Aorta (tissue), 5 donors: ENCODE results near the gene OR10G6. TPM values are rescaled to one million over a fixed set of nuclear protein-coding genes. Genes with fewer than 3 reads are reported as not detected.

Experiments
- ATAC-seq: fragments of 200-7000 bp; cut with Tn5 transposase; one replicate; pipeline ENCODE4 v1.9.1; 2022; ENCODE audit warnings: moderate library complexity; ENCODE audit not compliant: low FRiP score
- DNase-seq, 2 donors: peaks; one replicate each; pipeline ENCODE4 v3.0.0-alpha.2; 2020
- H3K27ac ChIP-seq, 2 donors: one replicate each; pipeline ENCODE4 v1.5.1; 2013; ENCODE audit warnings: low read length in 2 of 2, mild to moderate bottlenecking in 2 of 2, moderate library complexity in 2 of 2, control low read depth in 1 of 2, inconsistent platforms in 1 of 2, low read depth in 1 of 2
- H3K27me3 ChIP-seq, 2 donors: one replicate each; pipeline ENCODE4 v1.6.1; 2013; ENCODE audit warnings: control low read depth in 1 of 2, low read length in 1 of 2, mild to moderate bottlenecking in 1 of 2, moderate library complexity in 1 of 2; ENCODE audit not compliant: insufficient read depth in 2 of 2, control insufficient read depth in 1 of 2
- H3K36me3 ChIP-seq, 2 donors: one replicate each; pipeline ENCODE4 v1.6.1; 2013; ENCODE audit warnings: control low read depth in 1 of 2, low read length in 1 of 2, mild to moderate bottlenecking in 1 of 2; ENCODE audit not compliant: insufficient read depth in 2 of 2, control insufficient read depth in 1 of 2
- H3K4me1 ChIP-seq, 2 donors: one replicate each; pipeline ENCODE4 v1.6.1; 2013; ENCODE audit warnings: low read length in 2 of 2, control low read depth in 1 of 2, mild to moderate bottlenecking in 1 of 2, moderate library complexity in 1 of 2; ENCODE audit not compliant: insufficient read depth in 2 of 2, control insufficient read depth in 1 of 2
- H3K4me3 ChIP-seq, 2 donors: one replicate each; pipeline ENCODE4 v1.5.1; 2013; ENCODE audit warnings: low read length in 2 of 2, control low read depth in 1 of 2, mild to moderate bottlenecking in 1 of 2
- H3K9me3 ChIP-seq: one replicate; pipeline ENCODE4 v1.6.1; 2013; ENCODE audit warnings: mild to moderate bottlenecking, low read length; ENCODE audit not compliant: control insufficient read depth
- WGBS, 2 donors: extraction: QIAGEN DNeasy Blood & Tissue Kit; methylation state at CpG; one replicate each; pipeline ENCODE4 v1.1.7; 2013; 5-methylcytosine and 5-hydroxymethylcytosine counted together
- intact Hi-C, 2 donors: fragments of 100-400 bp; cut with DNase I; formaldehyde crosslinking; loops; one replicate each; pipeline versions ENCODE4 v1.14.2 to v1.15.0; 2022
- polyA plus RNA-seq, 2 donors: library from polyadenylated mRNA; stranded (reverse); fragments of 200-250 nt; gene quantifications; one replicate each; pipeline ENCODE4 v1.2.3, GENCODE V29; 2013
- total RNA-seq, 2 donors: library from RNA; stranded (reverse); fragmentation: NEBNext Ultra II Directional; extraction: Animal tissue kit (Norgen Biotek cat#: 25700); gene quantifications; one replicate each; pipeline ENCODE4 v1.2.1, GENCODE V29; 2021
- donor health status: healthy with polysubstance abuse.
- donor health status: Bipolar disorder and iron deficiency.
- donor health status: DM: no; HTN: no; CAD: no.
- donor health status: DM: no; HTN: no; CAD: no.
- donor health status: DM: yes; HTN: yes; CAD: no.

The OR10G6 gene
- total and polyA plus RNA-seq, 4 donors = not detected

DNA sequence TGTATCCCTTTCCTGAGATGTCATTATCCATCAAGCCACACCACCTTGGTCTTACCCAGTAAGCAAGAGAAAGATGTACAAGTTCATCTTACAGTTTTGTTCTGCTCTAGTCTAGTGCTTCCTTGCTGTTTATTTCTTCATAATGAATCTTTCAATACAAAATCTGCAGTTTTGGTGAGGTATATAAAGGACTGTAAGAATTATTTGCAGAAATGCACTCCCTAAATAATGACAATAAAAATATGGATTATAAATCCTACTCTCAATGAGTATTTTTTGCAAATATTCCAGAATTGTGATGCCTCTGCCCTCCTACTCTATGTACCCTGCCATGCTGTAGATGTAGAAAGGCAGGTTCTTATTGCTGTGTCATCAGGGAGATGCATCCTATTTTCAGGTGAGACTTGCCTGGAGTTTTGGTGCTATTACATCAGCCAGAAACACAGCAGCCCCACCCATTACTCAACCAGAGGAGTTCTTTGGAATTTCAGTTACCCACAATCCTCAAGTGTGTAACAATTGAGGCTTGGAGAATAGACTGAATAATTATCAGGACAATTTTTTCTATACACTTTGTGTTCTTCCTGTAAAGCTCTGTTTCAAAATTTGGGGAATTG, 17.1 kb downstream of the OR10G6 start, which contains the start of gene OR10S1:
TSS of gene OR10S1 (minus strand) at position 51 of the 617 bp plus-strand sequence. CDS start 117 bp downstream, outside the sequence.
- Histone ChIP-seq H3K36me3 (no peaks in the 10 kb centered on the region), H3K9me3 (peaks cover 3% of the 10 kb centered on the region), H3K27ac (no peak within 1 kb of the TSS), H3K4me1 (no peaks in the 10 kb centered on the region), H3K4me3 (no peak within 1 kb of the TSS), H3K27me3 (no peaks in the 10 kb centered on the region)
- no peak for ATAC-seq
- intact Hi-C loops = no loop called here
- DNase-seq = no peak

DNA sequence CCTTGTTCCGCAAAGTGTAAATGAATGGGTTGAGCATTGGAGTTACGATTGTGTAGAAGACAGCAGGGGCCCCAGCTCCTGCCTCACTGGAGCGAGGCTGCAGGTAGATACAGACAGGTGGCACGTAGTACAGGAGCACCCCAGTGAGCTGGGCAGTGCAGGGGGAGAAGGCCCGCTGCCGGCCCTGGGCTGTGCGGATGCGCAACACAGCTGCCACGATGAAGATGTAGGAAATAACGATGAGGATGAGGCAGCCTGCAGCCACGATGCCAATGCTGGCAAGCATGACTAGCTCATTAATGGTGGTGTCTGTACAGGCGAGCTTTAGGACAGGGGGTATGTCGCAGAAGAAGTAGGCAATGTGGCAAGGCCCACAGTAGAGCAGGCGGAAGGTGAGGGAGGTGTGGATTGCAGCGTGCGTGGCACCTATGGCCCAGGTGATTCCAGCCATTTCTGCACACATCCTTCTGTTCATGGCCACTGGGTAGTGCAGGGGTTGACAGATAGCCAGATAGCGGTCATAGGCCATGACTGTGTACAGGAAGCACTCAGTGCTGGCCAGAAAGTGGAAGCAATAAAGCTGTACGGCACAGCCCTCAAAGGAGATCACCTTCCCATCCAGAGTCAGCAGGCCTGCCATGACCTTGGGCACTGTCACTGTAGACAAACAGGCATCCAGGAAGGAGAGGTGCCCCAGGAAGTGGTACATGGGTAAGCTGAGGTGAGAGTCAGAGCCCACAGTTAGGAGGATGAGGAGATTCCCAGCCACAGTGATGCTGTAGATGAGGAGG, 18.0 kb downstream of the OR10G6 start:
- H3K27me3 ChIP-seq = no peaks in the 10 kb centered on the region
- peaks cover 3% of the 10 kb centered on the region for H3K9me3 ChIP-seq
- no peaks in the 10 kb centered on the region for H3K36me3 ChIP-seq
- DNase-seq (peak in 1 of 2 donors; percentile 73), ATAC-seq (no peak)
- H3K27ac ChIP-seq = no peak overlapping the region
- H3K4me1 ChIP-seq = no peaks in the 10 kb centered on the region
- H3K4me3 ChIP-seq = no peak overlapping the region
- WGBS, 2 donors = 84 to 87% methylated on average over 18 of the region's 18 CpGs
- intact Hi-C loops = no loop called here

DNA sequence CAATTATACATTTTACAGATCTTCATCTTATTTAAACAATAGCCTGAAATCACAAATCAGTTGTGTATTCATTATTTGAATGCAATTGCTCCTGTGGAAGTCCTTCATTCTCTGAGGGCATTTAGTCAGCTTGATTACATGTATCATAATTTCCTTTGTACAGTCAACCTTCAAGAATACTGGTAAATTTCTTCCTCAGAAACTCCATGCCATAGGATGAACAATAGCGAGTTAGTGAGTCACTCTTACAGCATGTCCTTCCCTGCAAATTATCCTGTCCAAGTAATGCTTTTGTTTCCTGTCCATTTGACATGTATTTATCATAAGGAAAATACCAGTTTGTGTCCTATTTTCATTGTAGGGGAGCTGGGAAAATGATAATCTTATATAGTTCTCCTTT, 21.1 kb downstream of the OR10G6 start:
- ATAC-seq = no peak
- 58 to 74% methylated on average over 1 of the region's 1 CpG for WGBS, 2 donors
- Histone ChIP-seq H3K27ac (no peak overlapping the region), H3K4me1 (no peaks in the 10 kb centered on the region), H3K27me3 (no peaks in the 10 kb centered on the region), H3K36me3 (no peaks in the 10 kb centered on the region), H3K9me3 (peaks cover 5% of the 10 kb centered on the region), H3K4me3 (no peak overlapping the region)
- no peak for DNase-seq
- intact Hi-C loops = no loop called here

DNA sequence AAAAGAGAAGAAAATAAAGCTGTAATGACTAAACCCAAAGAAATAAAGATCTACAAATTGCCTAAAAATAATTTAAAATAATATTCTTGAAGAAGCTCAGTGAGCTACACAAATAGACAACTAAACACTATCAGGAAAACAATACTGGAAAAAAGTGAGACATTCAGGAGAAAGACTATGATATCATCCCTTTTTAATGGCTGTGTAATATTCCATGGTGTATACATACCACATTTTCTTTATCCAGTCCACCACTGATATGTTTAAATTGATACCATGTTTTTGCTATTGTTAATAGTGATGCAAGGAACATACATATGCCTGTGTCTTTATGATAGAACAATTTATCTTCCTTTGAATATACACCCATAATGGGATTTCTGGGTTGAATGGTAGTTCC, 38.2 kb downstream of the OR10G6 start:
- ATAC-seq = no peak
- H3K4me1 ChIP-seq = no peaks in the 10 kb centered on the region

DNA sequence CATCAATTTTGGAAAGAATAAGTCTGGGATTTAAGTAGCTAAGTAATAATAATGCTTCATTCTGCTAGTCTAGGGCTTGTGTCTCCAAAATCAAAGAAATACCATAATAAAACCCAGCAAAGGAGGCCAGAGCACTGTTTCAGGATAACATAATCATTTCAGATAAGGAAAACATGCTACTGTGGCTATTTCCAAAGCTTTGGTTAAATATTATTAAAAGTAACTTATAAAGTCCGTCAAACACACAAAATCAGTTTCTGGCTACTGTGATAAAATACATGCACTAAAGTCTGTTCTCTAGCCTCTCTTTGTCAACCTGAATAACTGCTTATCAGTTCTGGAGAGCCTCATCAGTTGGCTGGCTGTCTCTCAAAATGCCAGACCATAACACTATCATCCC, 49.8 kb downstream of the OR10G6 start:
- no peak for ATAC-seq
- DNase-seq = no peak
- no peaks in the 10 kb centered on the region for H3K9me3 ChIP-seq
- H3K27me3 ChIP-seq = no peaks in the 10 kb centered on the region
- no peaks in the 10 kb centered on the region for H3K36me3 ChIP-seq
- no peak overlapping the region for H3K4me3 ChIP-seq
- intact Hi-C loops = no loop called here
- no peaks in the 10 kb centered on the region for H3K4me1 ChIP-seq
- H3K27ac ChIP-seq = no peak overlapping the region
- 48 to 66% methylated on average over 1 of the region's 1 CpG for WGBS, 2 donors

More for the DNA sequence above, 38.2 kb downstream of the OR10G6 start:
- Histone ChIP-seq H3K4me3 (no peak overlapping the region), H3K36me3 (no peaks in the 10 kb centered on the region), H3K27me3 (no peaks in the 10 kb centered on the region), H3K27ac (no peak overlapping the region), H3K9me3 (no peaks in the 10 kb centered on the region)
- intact Hi-C loops = no loop called here
- no peak for DNase-seq

Other genes starting within 250 kb of the OR10G6 start
- gene OR6X1, start 240.6 kb downstream of the OR10G6 start, total RNA-seq = not detected
- not detected for gene OR6X1, start 240.6 kb downstream of the OR10G6 start, polyA plus RNA-seq
- gene OR6M1, start 188.8 kb downstream of the OR10G6 start, total RNA-seq = not detected
- not detected for gene OR6M1, start 188.8 kb downstream of the OR10G6 start, polyA plus RNA-seq
- gene TMEM225, start 109.5 kb downstream of the OR10G6 start, total RNA-seq = not detected
- gene TMEM225, start 109.5 kb downstream of the OR10G6 start, polyA plus RNA-seq = not detected
- gene OR8D4, start 93.0 kb downstream of the OR10G6 start, total RNA-seq = not detected
- gene OR8D4, start 93.0 kb downstream of the OR10G6 start, polyA plus RNA-seq = not detected
- gene OR4D5, start 55.5 kb downstream of the OR10G6 start, total RNA-seq = not detected
- not detected for gene OR4D5, start 55.5 kb downstream of the OR10G6 start, polyA plus RNA-seq
- not detected for gene OR6T1, start 51.3 kb downstream of the OR10G6 start, total RNA-seq
- not detected for gene OR6T1, start 51.3 kb downstream of the OR10G6 start, polyA plus RNA-seq
- not detected for gene OR10S1, start 17.4 kb downstream of the OR10G6 start, total RNA-seq
- not detected for gene OR10S1, start 17.4 kb downstream of the OR10G6 start, polyA plus RNA-seq
- not detected for gene OR10G4, start 17.8 kb upstream of the OR10G6 start, total RNA-seq
- gene OR10G4, start 17.8 kb upstream of the OR10G6 start, polyA plus RNA-seq = not detected
- gene OR10G9, start 27.9 kb upstream of the OR10G6 start, total RNA-seq = not detected
- not detected for gene OR10G9, start 27.9 kb upstream of the OR10G6 start, polyA plus RNA-seq
- not detected for gene OR10G8, start 31.6 kb upstream of the OR10G6 start, total RNA-seq
- gene OR10G8, start 31.6 kb upstream of the OR10G6 start, polyA plus RNA-seq = not detected
- not detected for gene OR10G7, start 46.2 kb upstream of the OR10G6 start, total RNA-seq
- gene OR10G7, start 46.2 kb upstream of the OR10G6 start, polyA plus RNA-seq = not detected
- 10 to 100 TPM; 24.5 to 56.7 TPM for gene VWA5A, start 120.3 kb upstream of the OR10G6 start, total RNA-seq
- 10 to 100 TPM in 1 of 2 donors, 1 to 10 TPM in 1; 9.9 to 27.8 TPM for gene VWA5A, start 120.3 kb upstream of the OR10G6 start, polyA plus RNA-seq
- gene OR10D3, start 188.2 kb upstream of the OR10G6 start, total RNA-seq = not detected
- gene OR10D3, start 188.2 kb upstream of the OR10G6 start, polyA plus RNA-seq = not detected
- gene OR8G1, start 245.9 kb upstream of the OR10G6 start, total RNA-seq = not detected
- not detected for gene OR8G1, start 245.9 kb upstream of the OR10G6 start, polyA plus RNA-seq